Fibroblast of mammary gland (primary cell): Measurements from ENCODE around the gene TNFSF4.
"Not testable (repeated sequence)": the region's sequence is repeated elsewhere in the genome, so short reads cannot be mapped to it uniquely, and the experiment has no call there.

Experiments used
- DNase-seq: peaks from one replicate; pipeline ENCODE4 v3.0.0-alpha.2; 2010; ENCODE audit warnings: low read depth
- H3K4me3 ChIP-seq: 2 replicates; pipeline ENCODE4 v1.5.1; 2011; ENCODE audit warnings: low read depth, mild to moderate bottlenecking, low read length, moderate library complexity; ENCODE audit not compliant: control insufficient read depth
- CTCF ChIP-seq: conservative IDR thresholded peaks from 2 replicates; pipeline ENCODE4 v1.5.1; 2011; ENCODE audit warnings: low read depth, low read length, inconsistent platforms; ENCODE audit not compliant: control insufficient read depth, insufficient read depth

The TNFSF4 gene

GRCh38 chr1:173243300-173243699 is 36.2 kb upstream of the TNFSF4 start:
- H3K4me3 ChIP-seq: no peak overlapping the region
- no peak for TF ChIP-seq CTCF
- DNase-seq: no peak

- H3K4me3 ChIP-seq: no peak overlapping the region
- TF ChIP-seq CTCF: no peak
- no peak for DNase-seq
These were observed 34.6 kb upstream of the TNFSF4 start for GRCh38 chr1:173241528-173242347.

GRCh38 chr1:173240609-173241008 is 33.5 kb upstream of the TNFSF4 start:
- TF ChIP-seq CTCF: no peak
- no peak for DNase-seq

GRCh38 chr1:173239058-173239457 is 31.9 kb upstream of the TNFSF4 start:
- H3K4me3 ChIP-seq: no peak overlapping the region
- no peak for DNase-seq
- TF ChIP-seq CTCF: no peak

More at GRCh38 chr1:173240609-173241008, 33.5 kb upstream of the TNFSF4 start:
- H3K4me3 ChIP-seq: no peak overlapping the region

GRCh38 chr1:173234899-173235298 is 27.8 kb upstream of the TNFSF4 start:
- no peak overlapping the region for H3K4me3 ChIP-seq
- DNase-seq: no peak
- no peak for TF ChIP-seq CTCF

- H3K4me3 ChIP-seq, DNase-seq: not testable (repeated sequence)
These were observed 27.3 kb upstream of the TNFSF4 start for GRCh38 chr1:173234434-173234833.

GRCh38 chr1:173229031-173229430 is 21.9 kb upstream of the TNFSF4 start:
- DNase-seq, H3K4me3 ChIP-seq: not testable (repeated sequence)

- TF ChIP-seq CTCF: no peak
- H3K4me3 ChIP-seq: no peak overlapping the region
- DNase-seq: no peak
These were observed 17.8 kb upstream of the TNFSF4 start for GRCh38 chr1:173224949-173225348.
